DOHH2 (cell line): ENCODE data around the gene IL20RB.

Experiments used
- H3F3A ChIP-seq: fragments of 200-600 bp; sonication (generic), shearing (Covaris generic); 2 replicates; pipeline ENCODE4 v1.6.0; 2016; ENCODE audit warnings: antibody characterized with exemption, mild to moderate bottlenecking; ENCODE audit not compliant: control insufficient read depth, insufficient read depth
- H3K27ac ChIP-seq: fragments of 200-600 bp; sonication (generic); 2 replicates; pipeline ENCODE4 v1.5.1; 2014; ENCODE audit warnings: low read depth, mild to moderate bottlenecking, low read length, moderate library complexity
- H3K27me3 ChIP-seq: fragments of 200-600 bp; sonication (generic); 2 replicates; pipeline ENCODE4 v1.6.1; 2014; ENCODE audit warnings: mild to moderate bottlenecking, low read length, mixed read lengths; ENCODE audit not compliant: control insufficient read depth
- H3K36me3 ChIP-seq: fragments of 200-600 bp; sonication (generic); 2 replicates; pipeline ENCODE4 v1.6.1; 2014; ENCODE audit warnings: mild to moderate bottlenecking, low read length, moderate library complexity, mixed read lengths; ENCODE audit not compliant: control insufficient read depth
- H3K4me1 ChIP-seq: fragments of 200-600 bp; sonication (generic); 2 replicates; pipeline ENCODE4 v1.6.1; 2014; ENCODE audit warnings: mild to moderate bottlenecking, low read length, mixed read lengths; ENCODE audit not compliant: control insufficient read depth
- H3K4me2 ChIP-seq: fragments of 200-600 bp; sonication (generic); 2 replicates; pipeline ENCODE4 v1.6.0; 2014; ENCODE audit warnings: mild to moderate bottlenecking, low read length, moderate library complexity
- H3K4me3 ChIP-seq: fragments of 200-600 bp; sonication (generic); 2 replicates; pipeline ENCODE4 v1.5.1; 2014; ENCODE audit warnings: mild to moderate bottlenecking, low read length, mixed read lengths
- H3K79me2 ChIP-seq: fragments of 200-600 bp; sonication (generic); 2 replicates; pipeline ENCODE4 v1.6.1; 2014; ENCODE audit warnings: mild to moderate bottlenecking, low read length, mixed read lengths; ENCODE audit not compliant: control insufficient read depth
- H3K9me2 ChIP-seq: fragments of 200-600 bp; sonication (generic); replicated peaks from 2 replicates; pipeline ENCODE4 v1.6.1; 2014; ENCODE audit warnings: mild to moderate bottlenecking, low read length, mixed read lengths; ENCODE audit not compliant: control insufficient read depth
- H3K9me3 ChIP-seq: fragments of 200-600 bp; sonication (generic); 2 replicates; pipeline ENCODE4 v1.6.1; 2014; ENCODE audit warnings: antibody characterized with exemption, low read length, mixed read lengths; ENCODE audit not compliant: control insufficient read depth, insufficient read depth
- H4K20me1 ChIP-seq: fragments of 200-600 bp; sonication (generic); 2 replicates; pipeline ENCODE4 v1.6.0; 2014; ENCODE audit warnings: low read depth, mild to moderate bottlenecking, antibody characterized with exemption, low read length, moderate library complexity; ENCODE audit not compliant: control insufficient read depth, insufficient read depth
- CTCF ChIP-seq: fragments of 200-600 bp; sonication (generic); IDR thresholded peaks from one replicate; pipeline ENCODE4 v1.5.1; 2014; ENCODE audit warnings: antibody characterized with exemption, mild to moderate bottlenecking, low read depth, low read length; ENCODE audit not compliant: poor library complexity, severe bottlenecking
- EZH2phosphoT487 ChIP-seq: fragments of 200-600 bp; sonication (generic); IDR thresholded peaks from 2 replicates; pipeline ENCODE4 v1.6.1; 2017; ENCODE audit warnings: borderline replicate concordance, mild to moderate bottlenecking, antibody characterized with exemption, low read length, moderate library complexity, mixed read lengths

IL20RB gene

DNA sequence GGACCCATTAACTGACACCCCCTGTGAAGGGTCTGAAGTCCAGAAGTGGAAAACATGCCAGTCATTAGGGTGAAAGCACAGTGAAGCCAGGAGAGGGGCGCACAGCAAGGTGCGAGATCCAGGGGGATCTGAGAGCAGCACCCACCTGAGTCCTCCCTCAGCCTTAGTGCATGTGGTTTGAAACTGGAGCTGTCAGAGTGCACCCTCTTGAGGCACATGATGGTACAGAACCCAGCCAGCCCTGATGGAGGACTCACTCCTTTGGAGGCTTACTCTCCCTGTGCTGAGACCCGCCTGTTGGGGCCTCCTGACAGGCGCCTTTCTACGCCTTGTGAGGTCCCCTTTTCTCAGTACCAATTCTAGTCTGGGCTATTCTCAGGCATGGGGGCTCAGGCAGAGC, 77.8 kb downstream of the IL20RB start:
- Histone ChIP-seq H3K36me3 (no peaks in the 10 kb centered on the region), H3K4me3 (no peak overlapping the region), H3K4me2 (no peak overlapping the region), H3K27ac (no peak overlapping the region), H3K9me2 (no peaks in the 10 kb centered on the region), H3K27me3 (peaks cover 20% of the 10 kb centered on the region), H3F3A (no peaks in the 10 kb centered on the region), H3K79me2 (no peaks in the 10 kb centered on the region), H3K4me1 (no peaks in the 10 kb centered on the region), H3K9me3 (no peaks in the 10 kb centered on the region), H4K20me1 (no peaks in the 10 kb centered on the region)
- TF ChIP-seq CTCF = peak; percentile 49
- TF ChIP-seq EZH2phosphoT487 = no peak

DNA sequence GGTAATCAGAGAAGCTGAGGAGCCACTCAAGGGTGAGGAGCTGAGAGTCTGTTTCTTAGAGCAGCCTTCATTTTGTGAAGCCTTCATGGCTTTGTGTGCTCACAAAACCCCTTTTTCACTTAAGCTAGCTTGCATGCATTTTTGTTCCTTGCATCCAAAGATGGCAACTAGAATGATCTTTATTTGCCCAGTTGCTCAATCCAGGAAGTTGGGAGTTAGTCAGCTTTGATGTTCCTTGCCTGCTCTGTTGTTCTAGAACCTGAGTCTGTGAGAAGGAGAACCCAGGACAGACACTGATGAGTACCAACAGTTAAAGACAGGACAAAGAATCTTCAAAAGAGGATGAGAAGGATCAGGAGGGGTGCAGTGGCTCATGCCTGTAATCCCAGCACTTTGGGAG, 81.8 kb downstream of the IL20RB start:
- Histone ChIP-seq H3K79me2 (no peaks in the 10 kb centered on the region), H3K4me1 (no peaks in the 10 kb centered on the region), H3K9me2 (no peaks in the 10 kb centered on the region), H3K4me2 (no peak overlapping the region), H3K27ac (no peak overlapping the region), H3K27me3 (peaks cover 20% of the 10 kb centered on the region), H3K36me3 (no peaks in the 10 kb centered on the region), H4K20me1 (no peaks in the 10 kb centered on the region), H3K9me3 (no peaks in the 10 kb centered on the region), H3F3A (no peaks in the 10 kb centered on the region), H3K4me3 (no peak overlapping the region)
- TF ChIP-seq CTCF = no peak

- Histone ChIP-seq H3K27me3 (peaks cover 33% of the 10 kb centered on the region), H3K9me2 (no peaks in the 10 kb centered on the region), H3K27ac (no peak overlapping the region), H3F3A (no peaks in the 10 kb centered on the region), H3K79me2 (no peaks in the 10 kb centered on the region), H3K4me3 (no peak overlapping the region), H3K36me3 (no peaks in the 10 kb centered on the region), H4K20me1 (no peaks in the 10 kb centered on the region), H3K9me3 (no peaks in the 10 kb centered on the region), H3K4me2 (no peak overlapping the region), H3K4me1 (no peaks in the 10 kb centered on the region)
- TF ChIP-seq CTCF (no peak), EZH2phosphoT487 (no peak)
Observed at GRCh38 chr3:137041251-137041650, 83.5 kb downstream of the IL20RB start.

DNA sequence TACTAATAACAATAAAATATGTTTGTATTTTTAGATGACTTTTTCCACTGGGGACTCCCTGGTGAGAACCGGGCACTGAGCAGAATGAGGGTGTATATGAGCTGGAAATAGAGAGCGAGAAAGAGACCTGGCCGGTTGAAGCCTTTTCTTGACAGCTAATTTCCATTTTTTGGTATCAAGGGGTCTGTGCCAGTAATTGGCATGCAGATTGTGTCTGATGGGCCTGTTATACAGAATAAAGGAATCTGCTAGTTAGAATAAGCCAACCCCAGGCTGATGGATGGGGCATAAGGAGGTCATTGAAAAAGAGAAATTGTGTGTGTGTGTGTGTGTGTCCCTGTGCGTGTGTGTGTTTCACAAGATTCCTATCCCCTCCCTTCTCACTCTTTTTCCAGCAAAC, 83.9 kb downstream of the IL20RB start:
- Histone ChIP-seq H3K4me3 (no peak overlapping the region), H4K20me1 (no peaks in the 10 kb centered on the region), H3K4me2 (no peak overlapping the region), H3K9me2 (no peaks in the 10 kb centered on the region), H3F3A (no peaks in the 10 kb centered on the region), H3K79me2 (no peaks in the 10 kb centered on the region), H3K27me3 (peaks cover 35% of the 10 kb centered on the region), H3K4me1 (no peaks in the 10 kb centered on the region), H3K36me3 (no peaks in the 10 kb centered on the region), H3K9me3 (no peaks in the 10 kb centered on the region), H3K27ac (no peak overlapping the region)
- no peak for TF ChIP-seq EZH2phosphoT487
- TF ChIP-seq CTCF = no peak
